ENCODE data around the gene JAKMIP1.

The JAKMIP1 gene

GRCh38 chr4:6059375-6059805, 141.0 kb downstream of the JAKMIP1 start:
- no peak for DNase-seq
- H3K9me3 ChIP-seq (ENCODE audit: control insufficient read depth, low read length), result peaks cover 20% of the 10 kb centered on the region

GRCh38 chr4:6058531-6059374, 141.6 kb downstream of the JAKMIP1 start:
- Histone ChIP-seq H3K4me3 (ENCODE audit: insufficient read depth, low read depth, low read length, poor library complexity, severe bottlenecking) (no peak overlapping the region), H3K36me3 (ENCODE audit: control insufficient read depth, insufficient read depth, low read length) (peaks cover 34% of the 10 kb centered on the region), H3K9me3 (ENCODE audit: control insufficient read depth, low read length) (peaks cover 20% of the 10 kb centered on the region), H3K4me1 (ENCODE audit: control insufficient read depth, insufficient read depth, low read length, poor library complexity, severe bottlenecking) (no peaks in the 10 kb centered on the region), H3K27ac (ENCODE audit: insufficient read depth, low read length, poor library complexity, severe bottlenecking) (no peak overlapping the region), H3K27me3 (replicated peaks; ENCODE audit: control insufficient read depth, insufficient read depth, low read length, poor library complexity, severe bottlenecking) (no peaks in the 10 kb centered on the region)
- DNase-seq, result no peak

More at GRCh38 chr4:6059375-6059805, 141.0 kb downstream of the JAKMIP1 start:
- H3K4me3 ChIP-seq (ENCODE audit: insufficient read depth, low read depth, low read length, poor library complexity, severe bottlenecking), result no peak overlapping the region
- no peak overlapping the region for H3K27ac ChIP-seq (ENCODE audit: insufficient read depth, low read length, poor library complexity, severe bottlenecking)
- no peaks in the 10 kb centered on the region for H3K4me1 ChIP-seq (ENCODE audit: control insufficient read depth, insufficient read depth, low read length, poor library complexity, severe bottlenecking)
- H3K36me3 ChIP-seq (ENCODE audit: control insufficient read depth, insufficient read depth, low read length), result peaks cover 34% of the 10 kb centered on the region
- H3K27me3 ChIP-seq (replicated peaks; ENCODE audit: control insufficient read depth, insufficient read depth, low read length, poor library complexity, severe bottlenecking), result no peaks in the 10 kb centered on the region

DNA sequence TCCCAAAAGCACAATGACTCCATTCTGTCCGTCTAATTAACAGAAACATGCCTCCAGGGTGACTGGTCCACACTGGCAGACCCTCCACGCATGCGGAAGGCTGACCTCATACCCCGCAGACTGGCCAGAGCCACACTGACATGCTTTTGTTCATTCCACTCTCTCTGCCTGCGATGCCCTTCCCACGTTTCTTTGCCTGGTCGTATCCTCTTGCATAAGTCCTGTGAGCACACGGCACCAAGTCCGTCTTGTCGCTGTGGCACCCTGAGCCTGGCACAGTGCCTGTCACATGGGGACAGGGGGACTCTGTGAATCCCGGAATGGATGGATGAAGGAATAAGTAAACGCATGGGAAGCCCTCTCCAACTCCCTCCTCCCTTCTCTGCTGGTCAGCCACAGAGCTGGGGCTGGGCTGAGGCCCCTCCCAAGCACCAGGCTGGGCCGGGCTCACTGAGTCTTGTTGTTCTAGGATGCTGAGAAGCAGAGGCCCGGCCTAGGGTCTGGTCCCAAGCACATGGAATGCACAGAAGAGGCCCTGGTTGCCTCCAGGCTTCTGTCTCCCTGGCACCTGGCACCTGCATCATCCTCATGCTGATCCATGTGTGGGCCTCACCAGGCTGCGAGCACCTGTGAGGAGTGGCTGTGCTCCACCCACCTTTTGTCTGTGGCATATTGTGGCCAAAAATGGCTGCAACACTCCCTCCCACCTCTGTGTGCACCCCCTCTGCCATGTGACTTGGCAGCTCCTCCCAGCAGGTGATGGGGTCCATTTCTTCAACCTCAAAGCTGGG, 143.2 kb downstream of the JAKMIP1 start:
- Histone ChIP-seq H3K36me3 (ENCODE audit: control insufficient read depth, insufficient read depth, low read length) (peaks cover 33% of the 10 kb centered on the region), H3K27me3 (replicated peaks; ENCODE audit: control insufficient read depth, insufficient read depth, low read length, poor library complexity, severe bottlenecking) (no peaks in the 10 kb centered on the region), H3K9me3 (ENCODE audit: control insufficient read depth, low read length) (peaks cover 20% of the 10 kb centered on the region), H3K4me1 (ENCODE audit: control insufficient read depth, insufficient read depth, low read length, poor library complexity, severe bottlenecking) (no peaks in the 10 kb centered on the region), H3K27ac (ENCODE audit: insufficient read depth, low read length, poor library complexity, severe bottlenecking) (no peak overlapping the region), H3K4me3 (ENCODE audit: insufficient read depth, low read depth, low read length, poor library complexity, severe bottlenecking) (no peak overlapping the region)
- DNase-seq, result no peak

DNA sequence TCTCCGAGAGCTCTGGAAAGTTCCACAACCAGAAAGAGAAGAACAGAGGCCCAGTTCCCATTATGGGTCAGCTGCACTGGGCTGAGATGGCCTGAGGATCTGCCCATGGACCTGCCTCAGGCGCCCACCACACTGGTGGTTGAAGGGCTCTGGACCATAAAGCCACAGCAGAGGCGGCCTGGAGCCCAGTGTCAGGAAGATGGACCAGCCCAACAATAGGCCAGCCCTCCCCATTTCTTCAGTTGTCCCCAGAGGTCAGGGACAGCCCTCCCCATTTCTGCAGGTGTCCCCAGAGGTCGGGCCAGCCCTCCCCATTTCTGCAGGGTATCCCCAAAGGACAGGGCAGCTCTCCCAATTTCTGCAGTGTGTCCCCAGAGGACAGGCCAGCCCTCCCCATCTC, 144.9 kb downstream of the JAKMIP1 start:
- peaks cover 25% of the 10 kb centered on the region for H3K36me3 ChIP-seq (ENCODE audit: control insufficient read depth, insufficient read depth, low read length)
- no peaks in the 10 kb centered on the region for H3K4me1 ChIP-seq (ENCODE audit: control insufficient read depth, insufficient read depth, low read length, poor library complexity, severe bottlenecking)
- peaks cover 20% of the 10 kb centered on the region for H3K9me3 ChIP-seq (ENCODE audit: control insufficient read depth, low read length)
- no peaks in the 10 kb centered on the region for H3K27me3 ChIP-seq (replicated peaks; ENCODE audit: control insufficient read depth, insufficient read depth, low read length, poor library complexity, severe bottlenecking)
- no peak for DNase-seq
- no peak overlapping the region for H3K4me3 ChIP-seq (ENCODE audit: insufficient read depth, low read depth, low read length, poor library complexity, severe bottlenecking)
- no peak overlapping the region for H3K27ac ChIP-seq (ENCODE audit: insufficient read depth, low read length, poor library complexity, severe bottlenecking)

DNA sequence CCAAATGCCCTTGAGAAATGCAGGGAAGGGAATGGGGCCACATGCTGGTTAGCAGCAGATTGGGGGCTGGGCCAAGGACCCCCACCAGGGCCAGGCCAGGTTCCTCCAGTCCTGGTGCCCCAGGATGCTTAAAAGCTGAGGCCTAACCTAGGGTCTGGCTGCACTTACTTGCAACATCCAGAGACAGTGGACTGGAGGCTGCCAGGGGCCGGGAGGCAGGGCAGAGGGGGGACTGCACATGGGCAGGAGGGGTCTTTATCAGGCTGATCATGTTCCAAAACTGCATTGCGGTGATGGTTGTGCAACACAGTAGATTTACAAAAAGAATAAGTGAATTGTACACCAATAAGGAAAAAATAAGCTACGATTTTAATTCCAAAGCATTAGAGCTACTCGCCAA, 145.3 kb downstream of the JAKMIP1 start:
- H3K36me3 ChIP-seq (ENCODE audit: control insufficient read depth, insufficient read depth, low read length), result peaks cover 21% of the 10 kb centered on the region

GRCh38 chr4:6054162-6054922, 146.0 kb downstream of the JAKMIP1 start:
- H3K9me3 ChIP-seq (ENCODE audit: control insufficient read depth, low read length), result peaks cover 18% of the 10 kb centered on the region
- peaks cover 18% of the 10 kb centered on the region for H3K36me3 ChIP-seq (ENCODE audit: control insufficient read depth, insufficient read depth, low read length)
- no peaks in the 10 kb centered on the region for H3K4me1 ChIP-seq (ENCODE audit: control insufficient read depth, insufficient read depth, low read length, poor library complexity, severe bottlenecking)
- DNase-seq, result no peak
- no peaks in the 10 kb centered on the region for H3K27me3 ChIP-seq (replicated peaks; ENCODE audit: control insufficient read depth, insufficient read depth, low read length, poor library complexity, severe bottlenecking)
- no peak overlapping the region for H3K27ac ChIP-seq (ENCODE audit: insufficient read depth, low read length, poor library complexity, severe bottlenecking)
- no peak overlapping the region for H3K4me3 ChIP-seq (ENCODE audit: insufficient read depth, low read depth, low read length, poor library complexity, severe bottlenecking)

More for the DNA sequence above, 145.3 kb downstream of the JAKMIP1 start:
- H3K4me3 ChIP-seq (ENCODE audit: insufficient read depth, low read depth, low read length, poor library complexity, severe bottlenecking), result no peak overlapping the region
- no peaks in the 10 kb centered on the region for H3K27me3 ChIP-seq (replicated peaks; ENCODE audit: control insufficient read depth, insufficient read depth, low read length, poor library complexity, severe bottlenecking)
- peaks cover 20% of the 10 kb centered on the region for H3K9me3 ChIP-seq (ENCODE audit: control insufficient read depth, low read length)
- no peak overlapping the region for H3K27ac ChIP-seq (ENCODE audit: insufficient read depth, low read length, poor library complexity, severe bottlenecking)
- H3K4me1 ChIP-seq (ENCODE audit: control insufficient read depth, insufficient read depth, low read length, poor library complexity, severe bottlenecking), result no peaks in the 10 kb centered on the region
- no peak for DNase-seq

DNA sequence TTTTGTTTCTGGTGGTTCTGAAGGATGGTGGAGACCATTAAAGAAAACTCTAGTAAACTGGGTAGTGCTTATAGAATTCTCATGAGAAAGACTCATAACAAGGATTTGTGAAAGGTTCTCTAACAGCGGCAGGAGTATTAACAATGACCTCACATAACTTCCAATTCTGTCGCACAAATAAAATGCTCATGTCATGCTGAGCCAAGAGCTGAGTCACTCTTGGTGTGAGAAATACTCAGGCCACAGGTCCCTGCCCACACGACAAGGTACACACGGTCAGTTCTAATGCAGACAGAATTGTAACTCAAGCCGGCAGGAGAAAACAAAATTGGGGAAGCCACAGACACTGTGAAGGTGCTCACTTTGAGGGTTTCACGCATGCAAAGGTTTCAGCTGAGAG, 147.7 kb downstream of the JAKMIP1 start:
- no peak for DNase-seq
- H3K4me1 ChIP-seq (ENCODE audit: control insufficient read depth, insufficient read depth, low read length, poor library complexity, severe bottlenecking), result no peaks in the 10 kb centered on the region
- no peaks in the 10 kb centered on the region for H3K27me3 ChIP-seq (replicated peaks; ENCODE audit: control insufficient read depth, insufficient read depth, low read length, poor library complexity, severe bottlenecking)
- H3K27ac ChIP-seq (ENCODE audit: insufficient read depth, low read length, poor library complexity, severe bottlenecking), result no peak overlapping the region
- H3K36me3 ChIP-seq (ENCODE audit: control insufficient read depth, insufficient read depth, low read length), result peaks cover 5% of the 10 kb centered on the region
- H3K4me3 ChIP-seq (ENCODE audit: insufficient read depth, low read depth, low read length, poor library complexity, severe bottlenecking), result no peak overlapping the region
- peaks cover 2% of the 10 kb centered on the region for H3K9me3 ChIP-seq (ENCODE audit: control insufficient read depth, low read length)

DNA sequence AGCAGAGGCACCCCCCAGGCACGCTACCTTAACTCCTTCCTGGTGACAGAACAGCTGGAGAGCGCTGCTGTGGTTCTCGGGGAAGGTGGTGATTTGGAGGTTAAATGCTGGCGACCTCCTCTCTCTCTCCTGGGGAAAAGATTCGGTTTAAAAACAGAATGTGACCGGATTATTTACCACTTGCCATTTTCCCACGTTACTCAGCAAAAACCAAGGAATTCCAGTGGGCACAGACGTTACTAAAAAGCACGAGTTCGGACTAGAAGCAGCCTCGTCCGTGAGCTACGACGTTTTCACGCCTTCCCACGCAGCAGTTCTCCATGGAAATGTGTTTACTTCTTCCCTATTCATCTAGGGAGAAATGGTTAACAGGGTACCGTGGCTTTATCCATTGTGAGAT, 149.8 kb downstream of the JAKMIP1 start:
- Histone ChIP-seq H3K27ac (ENCODE audit: insufficient read depth, low read length, poor library complexity, severe bottlenecking) (no peak overlapping the region), H3K4me3 (ENCODE audit: insufficient read depth, low read depth, low read length, poor library complexity, severe bottlenecking) (no peak overlapping the region), H3K4me1 (ENCODE audit: control insufficient read depth, insufficient read depth, low read length, poor library complexity, severe bottlenecking) (no peaks in the 10 kb centered on the region), H3K36me3 (ENCODE audit: control insufficient read depth, insufficient read depth, low read length) (no peaks in the 10 kb centered on the region), H3K9me3 (ENCODE audit: control insufficient read depth, low read length) (no peaks in the 10 kb centered on the region), H3K27me3 (replicated peaks; ENCODE audit: control insufficient read depth, insufficient read depth, low read length, poor library complexity, severe bottlenecking) (no peaks in the 10 kb centered on the region)
- no peak for DNase-seq

DNA sequence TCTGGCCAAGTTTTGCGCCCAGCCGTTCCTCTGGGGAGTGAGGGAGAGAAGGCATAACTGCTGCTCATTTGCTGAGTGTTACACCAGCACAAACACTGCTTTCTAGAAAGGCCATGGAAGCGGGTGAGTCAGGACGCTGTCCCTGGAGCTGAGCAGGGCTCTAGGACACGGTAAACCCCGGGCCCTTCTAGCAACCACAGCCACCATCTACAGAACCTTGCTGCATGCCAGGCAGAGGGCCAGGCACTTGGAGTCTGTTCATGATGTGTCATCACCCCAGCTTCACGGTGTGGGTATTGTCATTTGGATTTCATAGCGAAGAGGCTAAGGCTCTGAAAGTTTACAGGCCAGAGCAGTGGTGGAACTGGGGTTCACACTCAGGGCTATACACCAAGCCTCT, 150.4 kb downstream of the JAKMIP1 start:
- H3K4me3 ChIP-seq (ENCODE audit: insufficient read depth, low read depth, low read length, poor library complexity, severe bottlenecking), result no peak overlapping the region
- H3K9me3 ChIP-seq (ENCODE audit: control insufficient read depth, low read length), result no peaks in the 10 kb centered on the region
- no peaks in the 10 kb centered on the region for H3K27me3 ChIP-seq (replicated peaks; ENCODE audit: control insufficient read depth, insufficient read depth, low read length, poor library complexity, severe bottlenecking)
- H3K36me3 ChIP-seq (ENCODE audit: control insufficient read depth, insufficient read depth, low read length), result no peaks in the 10 kb centered on the region
- H3K27ac ChIP-seq (ENCODE audit: insufficient read depth, low read length, poor library complexity, severe bottlenecking), result no peak overlapping the region
- no peak for DNase-seq
- no peaks in the 10 kb centered on the region for H3K4me1 ChIP-seq (ENCODE audit: control insufficient read depth, insufficient read depth, low read length, poor library complexity, severe bottlenecking)

Data from effector memory CD4-positive, alpha-beta T cell (primary cell).